ENCODE results near the gene CAMP.
"Not testable (repeated sequence)": the region's sequence is repeated elsewhere in the genome, so short reads cannot be mapped to it uniquely, and the experiment has no call there.

The CAMP gene

GRCh38 chr3:48222616-48223513 is at the start of gene CAMP:
Gene CAMP, plus strand, starts transcription at chr3:48223495. Its CDS starts 17 bp downstream, at chr3:48223512.
- DNase-seq (ENCODE audit: low read depth in 3 of 3), result no peak

- no peak for DNase-seq (ENCODE audit: low read depth in 3 of 3)
Measured at GRCh38 chr3:48178072-48178471, 45.2 kb upstream of the CAMP start.

- no peak for DNase-seq (ENCODE audit: low read depth in 3 of 3)
Measured at GRCh38 chr3:48180021-48180420, 43.3 kb upstream of the CAMP start.

GRCh38 chr3:48180531-48181253 is 42.6 kb upstream of the CAMP start:
- no peak for DNase-seq (ENCODE audit: low read depth in 3 of 3)

GRCh38 chr3:48184299-48184698 is 39.0 kb upstream of the CAMP start:
- DNase-seq (ENCODE audit: low read depth in 3 of 3), result no peak

- no peak for DNase-seq (ENCODE audit: low read depth in 3 of 3)
Measured at GRCh38 chr3:48185129-48185528, 38.2 kb upstream of the CAMP start.

GRCh38 chr3:48186631-48187300 is 36.5 kb upstream of the CAMP start:
- no peak for DNase-seq (ENCODE audit: low read depth in 3 of 3)

- no peak for DNase-seq (ENCODE audit: low read depth in 3 of 3)
Measured at GRCh38 chr3:48187301-48187578, 36.1 kb upstream of the CAMP start.

GRCh38 chr3:48187579-48188265 is 35.6 kb upstream of the CAMP start:
- DNase-seq (ENCODE audit: low read depth in 3 of 3), result peak in 2 of 3 experiments; percentile 4 to 32

GRCh38 chr3:48188266-48189201 is 34.8 kb upstream of the CAMP start, which contains the start of gene CDC25A:
Gene CDC25A, minus strand, starts transcription at chr3:48188417. Its CDS starts 470 bp downstream, at chr3:48187947.
- peak; percentile 80 to 94 (median 87) for DNase-seq (ENCODE audit: low read depth in 3 of 3)

- DNase-seq (ENCODE audit: low read depth in 3 of 3), result no peak
Measured at GRCh38 chr3:48189321-48189720, 34.0 kb upstream of the CAMP start.

- no peak for DNase-seq (ENCODE audit: low read depth in 3 of 3)
Measured at GRCh38 chr3:48190911-48191310, 32.4 kb upstream of the CAMP start.

- DNase-seq (ENCODE audit: low read depth in 3 of 3), result peak in 1 of 3 experiments; percentile 23
Measured at GRCh38 chr3:48194446-48195071, 28.7 kb upstream of the CAMP start.

GRCh38 chr3:48196611-48197010 is 26.7 kb upstream of the CAMP start:
- DNase-seq (ENCODE audit: low read depth in 3 of 3), result no peak

- DNase-seq (ENCODE audit: low read depth in 3 of 3), result no peak
Measured at GRCh38 chr3:48199117-48199516, 24.2 kb upstream of the CAMP start.

- DNase-seq (ENCODE audit: low read depth in 3 of 3), result no peak
Measured at GRCh38 chr3:48202632-48203031, 20.7 kb upstream of the CAMP start.

- DNase-seq (ENCODE audit: low read depth in 3 of 3), result no peak
Measured at GRCh38 chr3:48208076-48208475, 15.2 kb upstream of the CAMP start.

- no peak for DNase-seq (ENCODE audit: low read depth in 3 of 3)
Measured at GRCh38 chr3:48209445-48209844, 13.8 kb upstream of the CAMP start.

- not testable (repeated sequence) for DNase-seq (ENCODE audit: low read depth in 3 of 3)
Measured at GRCh38 chr3:48210534-48210933, 12.8 kb upstream of the CAMP start.

- not testable (repeated sequence) for DNase-seq (ENCODE audit: low read depth in 3 of 3)
Measured at GRCh38 chr3:48211776-48212175, 11.5 kb upstream of the CAMP start.
